SK-N-SH (cell line): ENCODE data around the gene GSTM3.
"Not testable (repeated sequence)": the region's sequence is repeated elsewhere in the genome, so short reads cannot be mapped to it uniquely, and the experiment has no call there.

ENCODE experiments used
- CHD2 ChIP-seq: fragments of 150-350 bp; IDR thresholded peaks from 2 replicates; pipeline ENCODE4 v1.6.1; 2018; ENCODE audit warnings: low read length; ENCODE audit not compliant: partially characterized antibody
- EP300 ChIP-seq, 2 experiments: IDR thresholded peaks; 2 replicates each; pipeline versions ENCODE4 v1.4.0 to v1.6.1; 2012; ENCODE audit warnings: borderline replicate concordance in 1 of 2, low read depth in 1 of 2, low read length in 1 of 2
- EZH2phosphoT487 ChIP-seq: fragments of 200-600 bp; sonication (generic); IDR thresholded peaks from 2 replicates; pipeline ENCODE4 v1.6.1; 2017; ENCODE audit warnings: low read depth, mixed run types, mild to moderate bottlenecking, antibody characterized with exemption, moderate library complexity, borderline replicate concordance
- JUND ChIP-seq: IDR thresholded peaks from 2 replicates; pipeline ENCODE4 v1.4.0; 2012
- MEF2A ChIP-seq: IDR thresholded peaks from 2 replicates; pipeline ENCODE4 v1.4.0; 2012; ENCODE audit warnings: low read depth, borderline replicate concordance
- NRF1 ChIP-seq: IDR thresholded peaks from 2 replicates; pipeline ENCODE4 v1.6.1; 2012; ENCODE audit warnings: low read depth, mild to moderate bottlenecking, low read length
- RAD21 ChIP-seq: IDR thresholded peaks from 2 replicates; pipeline ENCODE4 v1.6.1; 2012; ENCODE audit warnings: mild to moderate bottlenecking, low read length
- RCOR1 ChIP-seq: fragments of 150-350 bp; IDR thresholded peaks from 2 replicates; pipeline ENCODE4 v1.6.1; 2017; ENCODE audit warnings: antibody characterized with exemption, low read length
- SIN3A ChIP-seq: IDR thresholded peaks from 2 replicates; pipeline ENCODE4 v1.6.1; 2012; ENCODE audit warnings: low read depth, mild to moderate bottlenecking, low read length, moderate library complexity, borderline replicate concordance
- TAF1 ChIP-seq: IDR thresholded peaks from 2 replicates; pipeline ENCODE4 v1.6.1; 2012; ENCODE audit warnings: low read depth, mild to moderate bottlenecking, low read length, moderate library complexity, borderline replicate concordance
- TCF12 ChIP-seq: IDR thresholded peaks from 2 replicates; pipeline ENCODE4 v1.4.0; 2012
- YY1 ChIP-seq: IDR thresholded peaks from 2 replicates; pipeline ENCODE4 v1.4.0; 2012; ENCODE audit warnings: low read depth, mild to moderate bottlenecking
- TF ChIP-seq, protein P1 (sequence below): fragments of 200-600 bp; sonication (generic); IDR thresholded peaks from 2 replicates; pipeline ENCODE4 v1.6.1; 2017; ENCODE audit warnings: antibody characterized with exemption, mild to moderate bottlenecking, moderate library complexity

DNA sequence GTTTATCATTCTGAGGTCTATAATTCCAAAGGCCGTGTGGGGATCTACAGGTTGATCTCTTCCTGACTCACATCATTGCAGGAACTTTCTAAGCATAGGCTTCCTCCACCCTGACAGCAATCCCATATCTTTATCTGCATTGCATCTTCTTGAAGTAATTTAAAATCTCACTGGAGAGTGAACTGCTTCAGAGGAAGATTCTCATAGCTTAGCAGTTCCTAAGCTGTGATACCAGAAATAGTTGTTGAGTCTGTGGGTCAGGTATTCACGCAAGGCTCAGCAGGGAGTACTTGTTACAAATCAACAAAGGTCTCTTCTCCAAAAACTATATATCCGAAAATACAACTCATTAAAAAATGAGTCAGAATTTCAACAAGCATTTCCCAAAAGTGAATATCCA, 45.7 kb downstream of the GSTM3 start:
- TF ChIP-seq, protein P1, sequence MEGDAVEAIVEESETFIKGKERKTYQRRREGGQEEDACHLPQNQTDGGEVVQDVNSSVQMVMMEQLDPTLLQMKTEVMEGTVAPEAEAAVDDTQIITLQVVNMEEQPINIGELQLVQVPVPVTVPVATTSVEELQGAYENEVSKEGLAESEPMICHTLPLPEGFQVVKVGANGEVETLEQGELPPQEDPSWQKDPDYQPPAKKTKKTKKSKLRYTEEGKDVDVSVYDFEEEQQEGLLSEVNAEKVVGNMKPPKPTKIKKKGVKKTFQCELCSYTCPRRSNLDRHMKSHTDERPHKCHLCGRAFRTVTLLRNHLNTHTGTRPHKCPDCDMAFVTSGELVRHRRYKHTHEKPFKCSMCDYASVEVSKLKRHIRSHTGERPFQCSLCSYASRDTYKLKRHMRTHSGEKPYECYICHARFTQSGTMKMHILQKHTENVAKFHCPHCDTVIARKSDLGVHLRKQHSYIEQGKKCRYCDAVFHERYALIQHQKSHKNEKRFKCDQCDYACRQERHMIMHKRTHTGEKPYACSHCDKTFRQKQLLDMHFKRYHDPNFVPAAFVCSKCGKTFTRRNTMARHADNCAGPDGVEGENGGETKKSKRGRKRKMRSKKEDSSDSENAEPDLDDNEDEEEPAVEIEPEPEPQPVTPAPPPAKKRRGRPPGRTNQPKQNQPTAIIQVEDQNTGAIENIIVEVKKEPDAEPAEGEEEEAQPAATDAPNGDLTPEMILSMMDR, result not testable (repeated sequence)
- not testable (repeated sequence) for TF ChIP-seq EZH2phosphoT487; SIN3A; MEF2A; RCOR1; CHD2; TCF12; RAD21; EP300 (IDR thresholded peaks at IDR 0.05; ENCODE audit: borderline replicate concordance in 1 of 2, low read depth in 1 of 2, low read length in 1 of 2); JUND; TAF1; YY1; NRF1
